Omental fat pad (tissue), 4 donors: Measurements from ENCODE around the gene PLSCR4. TPM values are rescaled to one million over a fixed set of nuclear protein-coding genes. Genes with fewer than 3 reads are reported as not detected.
"Not testable (repeated sequence)": the region's sequence is repeated elsewhere in the genome, so short reads cannot be mapped to it uniquely, and the experiment has no call there.

Experiments
- ATAC-seq: fragments of 150-250 bp; one replicate; pipeline ENCODE4 v1.9.1; 2016; ENCODE audit warnings: mild to moderate bottlenecking, moderate library complexity; ENCODE audit not compliant: low FRiP score
- DNase-seq: peaks from one replicate; pipeline ENCODE4 v3.0.0-alpha.2; 2019; ENCODE audit warnings: low spot score
- total RNA-seq, 4 donors: library from RNA; depleted of rRNA; stranded (reverse); fragments of >200 nt; gene quantifications; one replicate each; pipeline ENCODE4 v1.1.0, GENCODE V29; 2016
- TF ChIP-seq, protein P1 (sequence below), 3 donors: fragments of 450-650 bp; IDR thresholded peaks; one replicate each; pipeline ENCODE4 v1.5.1; 2016 to 2017; ENCODE audit warnings: antibody characterized with exemption in 3 of 3, mild to moderate bottlenecking in 3 of 3, moderate library complexity in 2 of 3

The PLSCR4 gene
- total RNA-seq, 4 donors from 2014 or later, result 84.7 to 191 (median 91.7) TPM

GRCh38 chr3:146268535-146269219 lies 17.8 kb upstream of the PLSCR4 start:
- TF ChIP-seq, protein P1, sequence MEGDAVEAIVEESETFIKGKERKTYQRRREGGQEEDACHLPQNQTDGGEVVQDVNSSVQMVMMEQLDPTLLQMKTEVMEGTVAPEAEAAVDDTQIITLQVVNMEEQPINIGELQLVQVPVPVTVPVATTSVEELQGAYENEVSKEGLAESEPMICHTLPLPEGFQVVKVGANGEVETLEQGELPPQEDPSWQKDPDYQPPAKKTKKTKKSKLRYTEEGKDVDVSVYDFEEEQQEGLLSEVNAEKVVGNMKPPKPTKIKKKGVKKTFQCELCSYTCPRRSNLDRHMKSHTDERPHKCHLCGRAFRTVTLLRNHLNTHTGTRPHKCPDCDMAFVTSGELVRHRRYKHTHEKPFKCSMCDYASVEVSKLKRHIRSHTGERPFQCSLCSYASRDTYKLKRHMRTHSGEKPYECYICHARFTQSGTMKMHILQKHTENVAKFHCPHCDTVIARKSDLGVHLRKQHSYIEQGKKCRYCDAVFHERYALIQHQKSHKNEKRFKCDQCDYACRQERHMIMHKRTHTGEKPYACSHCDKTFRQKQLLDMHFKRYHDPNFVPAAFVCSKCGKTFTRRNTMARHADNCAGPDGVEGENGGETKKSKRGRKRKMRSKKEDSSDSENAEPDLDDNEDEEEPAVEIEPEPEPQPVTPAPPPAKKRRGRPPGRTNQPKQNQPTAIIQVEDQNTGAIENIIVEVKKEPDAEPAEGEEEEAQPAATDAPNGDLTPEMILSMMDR (IDR thresholded peaks at IDR 0.05), result no peak
- peak; percentile 41 for ATAC-seq
- DNase-seq, result no peak

DNA sequence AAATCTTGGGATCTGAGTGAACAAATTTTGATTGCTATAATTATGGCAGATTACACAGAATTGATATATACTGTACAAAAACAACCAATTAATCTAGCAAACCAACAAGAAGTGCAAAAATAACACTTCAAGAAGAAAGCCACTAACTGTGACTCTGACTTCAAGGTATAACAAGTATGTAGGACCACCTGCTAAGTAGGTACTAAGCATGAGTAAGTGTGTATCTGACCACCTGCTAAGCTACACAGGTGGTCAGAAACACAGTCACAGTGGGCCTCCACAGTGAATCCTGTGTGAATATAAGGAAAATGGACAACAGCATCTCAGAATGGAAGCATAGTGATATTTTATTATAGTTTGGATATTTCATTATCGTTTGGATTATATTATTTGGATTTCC lies 14.8 kb upstream of the PLSCR4 start:
- TF ChIP-seq, protein P1 (IDR thresholded peaks at IDR 0.05), result no peak
- no peak for DNase-seq

DNA sequence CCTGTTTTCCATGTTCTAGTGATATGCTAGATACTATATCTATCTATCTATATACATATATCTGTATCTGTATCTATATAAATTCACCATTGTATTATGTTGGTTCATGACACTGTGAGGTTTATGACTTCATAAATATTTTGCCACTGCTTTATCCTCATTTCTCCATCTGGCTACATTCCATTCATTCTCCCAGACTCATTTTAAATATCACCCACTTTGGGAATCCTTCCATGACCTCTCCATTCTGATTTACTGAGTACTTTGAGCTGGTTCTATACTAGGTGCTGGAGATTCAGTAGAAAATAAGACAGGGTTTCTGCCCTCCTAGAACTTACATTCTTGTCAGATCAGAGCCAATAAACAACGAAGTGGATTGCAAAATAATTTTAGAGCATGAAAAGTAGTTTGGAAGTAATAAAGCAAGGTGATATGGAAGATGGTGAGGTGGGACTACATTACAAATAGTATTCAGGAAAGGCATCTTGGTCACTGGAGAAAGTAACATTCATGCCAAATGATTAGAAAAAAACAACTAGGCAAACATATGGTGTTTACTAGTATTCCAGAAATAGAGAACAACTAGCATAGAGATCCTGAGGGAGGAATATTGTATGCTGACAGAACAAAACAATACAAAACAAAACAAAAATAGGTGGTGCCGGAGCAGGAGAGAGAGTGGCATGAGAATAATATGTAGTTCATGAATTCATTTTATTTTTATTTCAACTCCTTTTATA lies 11.6 kb upstream of the PLSCR4 start:
- TF ChIP-seq, protein P1 (IDR thresholded peaks at IDR 0.05), result no peak
- ATAC-seq (no peak), DNase-seq (no peak)

More for the DNA sequence above, 14.8 kb upstream of the PLSCR4 start:
- ATAC-seq, result no peak

- ATAC-seq (no peak), DNase-seq (no peak)
- TF ChIP-seq, protein P1 (IDR thresholded peaks at IDR 0.05), result no peak
These were observed 9.1 kb upstream of the PLSCR4 start for GRCh38 chr3:146259880-146260589.

DNA sequence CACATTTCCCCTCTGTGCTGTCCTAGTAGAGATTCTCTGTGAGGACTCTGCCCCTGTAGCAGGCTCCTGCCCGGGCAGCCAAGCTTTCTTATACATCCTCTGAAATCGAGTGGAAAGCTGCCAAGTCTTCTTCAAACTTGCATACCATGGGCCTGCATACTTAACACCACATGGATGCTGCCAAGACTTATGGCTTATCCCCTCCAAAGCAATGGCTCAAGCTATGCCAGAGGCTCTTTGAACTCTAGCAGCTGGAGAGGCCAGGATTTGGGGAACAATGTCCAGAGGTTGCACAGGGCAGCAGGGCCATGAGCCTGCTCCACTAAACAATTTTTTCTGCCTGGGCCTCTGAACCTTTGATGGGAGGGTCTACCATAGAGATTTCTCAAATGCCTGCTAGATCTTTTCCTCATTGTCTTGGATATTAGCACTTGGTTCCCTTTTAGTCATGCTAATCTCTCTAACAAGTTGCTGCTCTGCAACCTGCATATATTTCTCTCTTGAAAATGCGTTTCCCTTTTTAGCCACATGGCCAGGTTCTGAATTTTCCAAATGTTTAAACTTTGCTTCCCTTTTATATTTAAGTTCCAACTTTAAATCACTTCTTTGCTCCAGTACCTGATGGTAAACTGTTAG lies 6.1 kb upstream of the PLSCR4 start:
- DNase-seq (no peak), ATAC-seq (no peak)
- TF ChIP-seq, protein P1 (IDR thresholded peaks at IDR 0.05), result no peak

DNA sequence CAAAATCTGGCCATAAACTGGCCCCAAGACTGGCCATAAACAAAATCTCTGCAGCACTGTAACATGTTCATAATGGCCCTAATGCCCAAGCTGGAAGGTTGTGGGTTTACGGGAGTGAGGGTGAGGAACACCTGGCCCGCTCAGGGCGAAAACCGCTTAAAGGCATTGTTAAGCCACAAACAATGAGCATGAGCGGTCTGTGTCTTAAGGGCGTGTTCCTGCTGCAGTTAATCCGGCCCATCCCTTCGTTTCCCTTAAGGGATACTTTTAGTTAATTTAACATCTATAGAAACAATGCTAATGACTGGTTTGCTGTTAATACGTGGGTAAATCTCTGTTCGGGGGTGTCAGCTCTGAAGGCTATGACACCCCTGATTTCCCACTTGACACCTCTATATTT lies 1.5 kb upstream of the PLSCR4 start:
- not testable (repeated sequence) for ATAC-seq, DNase-seq

GRCh38 chr3:146249921-146250320 lies 984 bp downstream of the PLSCR4 start:
- TF ChIP-seq, protein P1 (IDR thresholded peaks at IDR 0.05), result no peak

More at GRCh38 chr3:146249921-146250320, 984 bp downstream of the PLSCR4 start:
- DNase-seq (no peak), ATAC-seq (no peak)
